K562 (cell line): Measurements from ENCODE around the gene TTLL10. TPM values are rescaled to one million over a fixed set of nuclear protein-coding genes. Genes with fewer than 3 reads are reported as not detected.

ENCODE experiments used
- ATAC-seq: fragments of 200-7000 bp; cut with Tn5 transposase; 3 replicates; pipeline ENCODE4 v1.9.1; 2020; ENCODE audit warnings: moderate library complexity
- BruUV-seq: library from RNA; stranded (reverse); fragments of 400-500 nt; replicated peaks from 2 replicates; lab custom pipeline; 2021; lab: Mats Ljungman, UMichigan
- CTCF ChIA-PET: fragments of 300-600 bp; formaldehyde crosslinking; extraction: SDS; loops from one replicate; lab custom pipeline; 2021; ENCODE audit warnings: low intra/inter-chr PET ratio; lab: Yijun Ruan, JAX
- POLR2A ChIA-PET: fragments of 300-600, 350-650 bp; sonication (Branson Sonifier 250); formaldehyde crosslinking; extraction: SDS; loops from one replicate; lab custom pipeline; 2021; ENCODE audit warnings: antibody characterized with exemption, inconsistent platforms; lab: Yijun Ruan, JAX
- DNase-seq, 4 experiments: peaks; one replicate each; pipeline versions ENCODE4 v3.0.0 to v3.0.0-alpha.2; 2011 to 2018; ENCODE audit warnings: low spot score in 3 of 4, mixed read lengths in 3 of 4; ENCODE audit errors: extremely low read depth in 1 of 4
- FAIRE-seq: peaks from 2 replicates; lab custom pipeline; 2011; peaks lifted over from hg19 to GRCh38; lab: Jason Lieb, UNC
- H2AFZ ChIP-seq: 2 replicates; pipeline ENCODE4 v1.6.0; 2011; ENCODE audit warnings: low read depth, low read length, control low read depth, inconsistent platforms
- H3K27ac ChIP-seq: fragments of 200-600 bp; 3 replicates; pipeline ENCODE4 v1.8.0; 2011; ENCODE audit warnings: low read depth, mild to moderate bottlenecking, control low read depth, inconsistent platforms, low read length, moderate library complexity, mixed read lengths; ENCODE audit errors: extremely low read depth
- H3K27me3 ChIP-seq, 2 experiments: fragments of 300-600 bp in 1 of 2; 2 replicates in 1 of 2; 3 replicates in 1 of 2; pipeline versions ENCODE4 v1.6.0 to v1.8.0; 2011; ENCODE audit warnings: inconsistent platforms in 2 of 2, low read length in 2 of 2, mild to moderate bottlenecking in 1 of 2, mixed read lengths in 1 of 2, moderate library complexity in 1 of 2; ENCODE audit not compliant: control insufficient read depth in 2 of 2, insufficient read depth in 2 of 2
- H3K36me3 ChIP-seq: fragments of 300-600 bp; 3 replicates; pipeline ENCODE4 v1.8.0; 2011; ENCODE audit warnings: mild to moderate bottlenecking, low read length, inconsistent platforms; ENCODE audit not compliant: control insufficient read depth, insufficient read depth
- H3K4me1 ChIP-seq, 2 experiments: fragments of 200-600 bp in 1 of 2; replicated peaks in 1 of 2; 2 replicates in 1 of 2; 3 replicates in 1 of 2; pipeline versions ENCODE4 v1.5.1 to v1.8.0; 2011; ENCODE audit warnings: inconsistent platforms in 2 of 2, low read length in 2 of 2, mild to moderate bottlenecking in 1 of 2, mixed read lengths in 1 of 2, moderate library complexity in 1 of 2; ENCODE audit not compliant: control insufficient read depth in 2 of 2, insufficient read depth in 2 of 2
- H3K4me2 ChIP-seq: 2 replicates; pipeline ENCODE4 v1.6.1; 2011; ENCODE audit warnings: low read length, control low read depth, inconsistent platforms, mixed read lengths; ENCODE audit not compliant: insufficient read depth
- H3K4me3 ChIP-seq: fragments of 200-600 bp; sonication (generic), shearing (Covaris generic); 2 replicates; pipeline ENCODE4 v1.5.1; 2016; ENCODE audit warnings: control low read depth, inconsistent platforms
- H3K79me2 ChIP-seq: fragments of 200-600 bp; 3 replicates; pipeline ENCODE4 v1.8.0; 2011; ENCODE audit warnings: low read length, inconsistent platforms; ENCODE audit not compliant: control insufficient read depth, insufficient read depth
- H3K9ac ChIP-seq, 2 experiments: 2 replicates each; pipeline versions ENCODE4 v1.6.0 to v1.6.1; 2011; ENCODE audit warnings: low read depth in 2 of 2, low read length in 2 of 2, control low read depth in 1 of 2, inconsistent platforms in 1 of 2, mild to moderate bottlenecking in 1 of 2, mixed read lengths in 1 of 2; ENCODE audit not compliant: insufficient read depth in 1 of 2
- H3K9me1 ChIP-seq: one replicate; pipeline ENCODE4 v1.6.0; 2011; ENCODE audit warnings: inconsistent platforms, mild to moderate bottlenecking, low read length, moderate library complexity; ENCODE audit not compliant: control insufficient read depth, insufficient read depth
- H3K9me3 ChIP-seq: replicated peaks from 2 replicates; pipeline ENCODE4 v1.5.1; 2011; ENCODE audit warnings: low read depth, low read length, inconsistent platforms; ENCODE audit not compliant: control insufficient read depth, insufficient read depth
- H4K20me1 ChIP-seq: replicated peaks from 2 replicates; pipeline ENCODE4 v1.6.1; 2011; ENCODE audit warnings: low read length, inconsistent platforms, mixed read lengths; ENCODE audit not compliant: control insufficient read depth, insufficient read depth
- BCLAF1 ChIP-seq, 2 experiments: fragments of 450-650 bp in 1 of 2; IDR thresholded peaks; 2 replicates each; pipeline ENCODE4 v1.6.1; 2011 to 2017; ENCODE audit warnings: low read depth in 2 of 2, antibody characterized with exemption in 1 of 2, borderline replicate concordance in 1 of 2, low read length in 1 of 2, mild to moderate bottlenecking in 1 of 2, mixed read lengths in 1 of 2; ENCODE audit not compliant: control insufficient read depth in 1 of 2
- CBX3 ChIP-seq, 2 experiments: IDR thresholded peaks; 1 replicate in 1 of 2; 2 replicates in 1 of 2; pipeline ENCODE4 v1.6.1; 2012; ENCODE audit warnings: inconsistent platforms in 2 of 2, low read length in 2 of 2, borderline replicate concordance in 1 of 2, control low read depth in 1 of 2
- EHMT2 ChIP-seq: fragments of 450-650 bp; IDR thresholded peaks from 2 replicates; pipeline ENCODE4 v1.6.1; 2018; ENCODE audit warnings: antibody characterized with exemption
- FOXA1 ChIP-seq: fragments of 450-650 bp; IDR thresholded peaks from 2 replicates; pipeline ENCODE4 v1.6.1; 2016; ENCODE audit warnings: mild to moderate bottlenecking, borderline replicate concordance
- HNRNPL ChIP-seq: fragments of 200-400 bp; formaldehyde crosslinking; IDR thresholded peaks from 2 replicates; pipeline ENCODE4 v1.6.1; 2017; ENCODE audit warnings: low read depth, mild to moderate bottlenecking, low read length
- HNRNPUL1 ChIP-seq: fragments of 200-400 bp; formaldehyde crosslinking; IDR thresholded peaks from 2 replicates; pipeline ENCODE4 v1.6.1; 2017; ENCODE audit warnings: low read length
- HOXB6 ChIP-seq: fragments of 250-450 bp; sonication (Bioruptor Pico); IDR thresholded peaks from 2 replicates; pipeline ENCODE4 v1.5.1; 2022; ENCODE audit warnings: mild to moderate bottlenecking, borderline replicate concordance
- IFI16 ChIP-seq: fragments of 250-450 bp; sonication (Bioruptor Pico); IDR thresholded peaks from 2 replicates; pipeline ENCODE4 v2.1.2; 2022; ENCODE audit warnings: mild to moderate bottlenecking, inconsistent platforms
- KDM2B ChIP-seq: fragments of 250-450 bp; sonication (Bioruptor Pico); IDR thresholded peaks from 2 replicates; pipeline ENCODE4 v1.8.0; 2021; ENCODE audit warnings: mild to moderate bottlenecking, moderate library complexity
- RBM14 ChIP-seq: fragments of 200-400 bp; formaldehyde crosslinking; IDR thresholded peaks from 2 replicates; pipeline ENCODE4 v1.6.1; 2018; ENCODE audit warnings: low read depth, mild to moderate bottlenecking, low read length, moderate library complexity, borderline replicate concordance; ENCODE audit not compliant: insufficient read depth
- SIN3A ChIP-seq, 2 experiments: fragments of 150-350 bp in 1 of 2; IDR thresholded peaks; 2 replicates each; pipeline ENCODE4 v1.6.1; 2011 to 2016; ENCODE audit warnings: borderline replicate concordance in 2 of 2, low read depth in 2 of 2, low read length in 2 of 2, mild to moderate bottlenecking in 2 of 2, moderate library complexity in 2 of 2; ENCODE audit not compliant: control insufficient read depth in 1 of 2
- STAT5A ChIP-seq: IDR thresholded peaks from 2 replicates; pipeline ENCODE4 v1.6.1; 2012; ENCODE audit warnings: low read length, inconsistent platforms, borderline replicate concordance
- ZNF217 ChIP-seq: sonication (generic); formaldehyde crosslinking; IDR thresholded peaks from 2 replicates; pipeline ENCODE4 v1.8.0; 2022; ENCODE audit warnings: mild to moderate bottlenecking, missing genetic modification reagents
- ZNF253 ChIP-seq: fragments of 250-450 bp; sonication (Bioruptor Pico); conservative IDR thresholded peaks from 2 replicates; pipeline ENCODE4 v1.6.1; 2021; ENCODE audit warnings: mild to moderate bottlenecking
- ZNF586 ChIP-seq: fragments of 450-650 bp; formaldehyde crosslinking; conservative IDR thresholded peaks from 2 replicates; pipeline ENCODE4 v1.4.0; 2020; ENCODE audit warnings: mild to moderate bottlenecking, moderate library complexity
- ZNF740 ChIP-seq, 3 experiments: fragments of 200-800 bp in 1 of 3; sonication (Bioruptor generic) in 1 of 3; sonication (generic) in 1 of 3; formaldehyde crosslinking in 1 of 3; IDR thresholded peaks; 2 replicates each; pipeline versions ENCODE4 v1.6.1 to v1.8.0; 2016 to 2022; ENCODE audit warnings: mild to moderate bottlenecking in 2 of 3, missing compliant biosample characterization in 2 of 3, missing genetic modification characterization in 2 of 3, missing genetic modification reagents in 1 of 3
- ZNF764 ChIP-seq: fragments of 250-450 bp; sonication (Bioruptor Pico); IDR thresholded peaks from 2 replicates; pipeline ENCODE4 v1.4.0; 2020; ENCODE audit warnings: low read depth, mild to moderate bottlenecking, moderate library complexity
- WGBS: fragments of 100-300 bp; shearing (Covaris generic); methylation state at CpG from one replicate; pipeline ENCODE4 v1.1.6; 2016; ENCODE audit warnings: low coverage, mixed read lengths; ENCODE audit not compliant: insufficient coverage; ENCODE audit errors: missing lambda C conversion rate; 5-methylcytosine and 5-hydroxymethylcytosine counted together
- in situ Hi-C: fragments of 300-500 bp; cut with MboI; formaldehyde crosslinking; loops from 4 replicates; pipeline ENCODE4 v1.15.0; 2018; ENCODE audit warnings: inconsistent platforms, mixed read lengths
- intact Hi-C: fragments of 100-400 bp; cut with micrococcal nuclease; formaldehyde crosslinking; loops from 2 replicates; pipeline ENCODE4 v1.14.2; 2022
- polyA plus RNA-seq, 8 experiments: library from polyadenylated mRNA; depleted of rRNA in 4 of 8; stranded (reverse) in 5 of 8; unstranded in 3 of 8; fragments of >200 nt; fragmentation: Nextera tagmentation in 2 of 8; fragmentation: Illumina TruSeq in 1 of 8; extraction: Ambion mirVana in 2 of 8; extraction: Trizol in 1 of 8; gene quantifications; 2 replicates each; pipeline versions ENCODE4 v1.2.1 to v1.2.3, GENCODE V29; 2011 to 2014; ENCODE audit warnings: inconsistent platforms in 1 of 8, missing spikeins in 1 of 8
- total RNA-seq, 7 experiments: library from RNA; depleted of rRNA in 6 of 7; stranded (reverse); fragments of >200 nt in 6 of 7; fragmentation: Illumina TruSeq in 2 of 7; extraction: Trizol in 2 of 7; gene quantifications; 2 replicates each; pipeline versions ENCODE4 v1.2.1 to v1.2.3, GENCODE V29; 2011 to 2021; ENCODE audit warnings: low replicate concordance in 1 of 7

The TTLL10 gene
- total and polyA plus RNA-seq, 9 of the 15 experiments (the other 6 are each of a cell fraction or from before 2014, with no cell fraction given) = not detected

- BruUV-seq = no TSS peak
- no peak overlapping the region for H3K27ac ChIP-seq
- H3K4me1 ChIP-seq = peaks cover 13 to 89% of the 10 kb centered on the region in 2 experiments; a peak in 4 of 5 replicates
- POLR2A ChIA-PET = interaction anchor here (0.5 to 1.1 kb wide), 5 partner anchors 11 to 141 kb away, joined by 3 to 4 read pairs (median 3); no protein-coding TSS in a partner anchor
- no peaks in the 10 kb centered on the region; the same call in 1 of the 2 replicates for H4K20me1 ChIP-seq
- FAIRE-seq (no peak), ATAC-seq (no peak), DNase-seq (no peak)
- no peak overlapping the region for H3K4me2 ChIP-seq
- WGBS = 66% methylated on average over 21 of the region's 24 CpGs
- no peaks in the 10 kb centered on the region for H3K79me2 ChIP-seq
- peak overlapping the region in 1 of 2 experiments; percentile 35; a peak in 1 of 4 replicates for H3K9ac ChIP-seq
- H3K9me3 ChIP-seq = no peaks in the 10 kb centered on the region
- no peak overlapping the region for H2AFZ ChIP-seq
- in situ Hi-C loops = no loop called here
- H3K9me1 ChIP-seq = no peaks in the 10 kb centered on the region
- H3K36me3 ChIP-seq = peaks cover 22% of the 10 kb centered on the region; the same call in 2 of the 3 replicates
- H3K27me3 ChIP-seq = no peaks in the 10 kb centered on the region
- CTCF ChIA-PET = no interaction called here
- no peak overlapping the region for H3K4me3 ChIP-seq
- intact Hi-C loops = no loop called here
- TF ChIP-seq ZNF740 (CRISPR knock-in tag; IDR thresholded peaks at IDR 0.05) (peak; percentile 11; the same call in 1 of the 2 replicates), ZNF740 (tag; IDR thresholded peaks at IDR 0.05) (no peak), EHMT2 (no peak), ZNF253 (CRISPR knock-in tag) (no peak), CBX3 (IDR thresholded peaks at IDR 0.05; ENCODE audit: borderline replicate concordance in 1 of 2, low read length in 2 of 2) (no peak), FOXA1 (no peak), ZNF764 (CRISPR knock-in tag) (no peak), HNRNPL (0 out of 2 replicates have a peak, but pooled peaks have one; percentile 9), HOXB6 (CRISPR knock-in tag) (no peak), SIN3A (IDR thresholded peaks at IDR 0.05; ENCODE audit: borderline replicate concordance in 2 of 2, control insufficient read depth in 1 of 2, low read depth in 2 of 2, low read length in 2 of 2) (no peak), KDM2B (CRISPR knock-in tag) (no peak), BCLAF1 (IDR thresholded peaks at IDR 0.05; ENCODE audit: borderline replicate concordance in 1 of 2, control insufficient read depth in 1 of 2, low read depth in 2 of 2, low read length in 1 of 2) (no peak), ZNF217 (CRISPR knock-in tag) (no peak), IFI16 (CRISPR knock-in tag) (no peak), HNRNPUL1 (no peak), STAT5A (no peak), ZNF586 (CRISPR knock-in tag) (no peak), RBM14 (no peak)
These were observed 39.2 kb downstream of the TTLL10 start for GRCh38 chr1:1212780-1213344.
